ENCODE measurements around the gene SELPLG. TPM values are rescaled to one million over a fixed set of nuclear protein-coding genes. Genes with fewer than 3 reads are reported as not detected.

Gene SELPLG, protein sequence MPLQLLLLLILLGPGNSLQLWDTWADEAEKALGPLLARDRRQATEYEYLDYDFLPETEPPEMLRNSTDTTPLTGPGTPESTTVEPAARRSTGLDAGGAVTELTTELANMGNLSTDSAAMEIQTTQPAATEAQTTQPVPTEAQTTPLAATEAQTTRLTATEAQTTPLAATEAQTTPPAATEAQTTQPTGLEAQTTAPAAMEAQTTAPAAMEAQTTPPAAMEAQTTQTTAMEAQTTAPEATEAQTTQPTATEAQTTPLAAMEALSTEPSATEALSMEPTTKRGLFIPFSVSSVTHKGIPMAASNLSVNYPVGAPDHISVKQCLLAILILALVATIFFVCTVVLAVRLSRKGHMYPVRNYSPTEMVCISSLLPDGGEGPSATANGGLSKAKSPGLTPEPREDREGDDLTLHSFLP
- 1 to 10 TPM; 1.1 to 8.4 (median 2.9) TPM for total RNA-seq
- polyA plus RNA-seq = 1 to 10 TPM; 1.8 to 5.1 TPM
- long read RNA-seq, donor 1, transcript SELPLG-203 (2 exons, 2,256 nt) = major isoform, 5 of 6 reads
- long read RNA-seq, donor 1, partial matches to known transcripts = 0 of 6 reads
- long read RNA-seq, donor 1, other reads (novel, unspliced or antisense) = 1 of 6 reads
- long read RNA-seq, donor 2, partial matches to known transcripts = 0 of 1 reads
- long read RNA-seq, donor 2, other reads (novel, unspliced or antisense) = 0 of 1 reads
- long read RNA-seq, donor 3, transcript SELPLG-203 (2 exons, 2,256 nt) = major isoform, 7 of 9 reads
- long read RNA-seq, donor 3, partial matches to known transcripts = 0 of 9 reads
- long read RNA-seq, donor 3, other reads (novel, unspliced or antisense) = 2 of 9 reads

DNA sequence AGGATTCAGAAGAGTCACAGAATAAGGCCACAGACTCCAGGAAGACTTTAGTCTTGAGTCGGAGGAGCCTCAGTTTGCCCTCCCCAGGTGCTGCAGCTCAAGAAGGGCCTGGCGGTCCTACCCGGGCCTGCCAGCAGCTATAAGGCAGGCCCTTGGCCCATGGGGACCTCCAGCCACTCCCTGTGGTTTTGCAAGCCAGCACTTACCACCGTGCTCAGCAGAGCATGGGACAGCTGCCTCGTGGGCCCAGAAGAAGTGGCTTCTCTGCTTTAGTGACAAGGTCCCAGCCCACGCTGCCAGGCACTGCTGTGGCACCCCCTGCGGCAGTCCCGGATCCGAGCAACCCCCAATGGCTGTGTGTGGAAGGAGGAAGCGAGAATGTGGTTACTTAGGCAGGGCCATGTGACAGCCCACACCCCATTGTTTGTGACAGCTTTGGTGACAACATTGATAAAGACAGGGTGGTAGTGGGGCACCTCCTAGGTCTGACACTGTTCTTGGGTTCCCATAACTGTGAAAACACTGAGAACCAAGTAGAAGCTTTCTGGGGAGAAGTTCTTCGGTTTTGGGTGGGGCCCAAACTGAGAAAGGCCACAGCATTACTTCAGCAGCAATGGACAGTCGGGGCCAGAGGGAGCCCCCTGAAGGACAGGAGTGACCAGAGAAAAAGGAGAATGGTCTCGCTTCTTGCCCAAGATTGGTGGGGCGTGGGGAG lies at the start of gene SELPLG:
SELPLG (minus strand) TSS at position 361 of the 715 bp plus-strand sequence. CDS start 9,587 bp downstream, outside the sequence.
- Histone ChIP-seq H3K4me3 (no peak within 1 kb of the TSS), H3K4me1 (ENCODE audit: insufficient read depth) (peaks cover 4% of the 10 kb centered on the region), H3K27me3 (no peaks in the 10 kb centered on the region), H3K36me3 (no peaks in the 10 kb centered on the region), H3K9me3 (no peaks in the 10 kb centered on the region), H3K27ac (no peak within 1 kb of the TSS)
- TF ChIP-seq POLR2A (IDR thresholded peaks at IDR 0.05) (no peak), EP300 (IDR thresholded peaks at IDR 0.05) (no peak)
- TF ChIP-seq, protein P1, sequence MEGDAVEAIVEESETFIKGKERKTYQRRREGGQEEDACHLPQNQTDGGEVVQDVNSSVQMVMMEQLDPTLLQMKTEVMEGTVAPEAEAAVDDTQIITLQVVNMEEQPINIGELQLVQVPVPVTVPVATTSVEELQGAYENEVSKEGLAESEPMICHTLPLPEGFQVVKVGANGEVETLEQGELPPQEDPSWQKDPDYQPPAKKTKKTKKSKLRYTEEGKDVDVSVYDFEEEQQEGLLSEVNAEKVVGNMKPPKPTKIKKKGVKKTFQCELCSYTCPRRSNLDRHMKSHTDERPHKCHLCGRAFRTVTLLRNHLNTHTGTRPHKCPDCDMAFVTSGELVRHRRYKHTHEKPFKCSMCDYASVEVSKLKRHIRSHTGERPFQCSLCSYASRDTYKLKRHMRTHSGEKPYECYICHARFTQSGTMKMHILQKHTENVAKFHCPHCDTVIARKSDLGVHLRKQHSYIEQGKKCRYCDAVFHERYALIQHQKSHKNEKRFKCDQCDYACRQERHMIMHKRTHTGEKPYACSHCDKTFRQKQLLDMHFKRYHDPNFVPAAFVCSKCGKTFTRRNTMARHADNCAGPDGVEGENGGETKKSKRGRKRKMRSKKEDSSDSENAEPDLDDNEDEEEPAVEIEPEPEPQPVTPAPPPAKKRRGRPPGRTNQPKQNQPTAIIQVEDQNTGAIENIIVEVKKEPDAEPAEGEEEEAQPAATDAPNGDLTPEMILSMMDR (IDR thresholded peaks at IDR 0.05) = no peak
- peak in 1 of 5 donors; percentile 31 for DNase-seq
- 76 to 80% (median 77%) methylated on average over 14 of the region's 14 CpGs for WGBS, 3 donors
- intact Hi-C loops (cut with DNase I) = no loop called here

DNA sequence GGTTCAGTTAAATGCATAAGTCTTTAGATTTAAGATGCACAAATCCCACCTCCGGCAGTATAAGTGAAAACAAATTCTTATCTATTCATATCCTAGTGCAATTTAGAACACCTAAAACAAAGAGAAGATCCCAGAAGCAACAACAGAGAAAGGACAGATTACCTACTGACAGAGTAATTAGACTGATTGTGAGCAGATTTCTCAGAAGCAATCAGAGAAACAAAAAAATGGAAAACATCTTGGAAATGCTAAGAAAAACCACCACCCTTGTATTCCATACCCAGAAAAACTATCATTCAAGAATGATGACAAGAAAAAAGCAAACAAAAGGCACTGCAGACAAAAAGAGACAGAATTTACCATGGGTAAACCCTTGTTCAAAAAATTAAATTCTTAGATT lies 47.6 kb upstream of the SELPLG start:
- no peaks in the 10 kb centered on the region for H3K36me3 ChIP-seq
- H3K4me3 ChIP-seq = no peak overlapping the region
- intact Hi-C loops (cut with DNase I) = no loop called here
- H3K27ac ChIP-seq = no peak overlapping the region
- WGBS, 3 donors = 91 to 94% (median 92%) methylated on average over 1 of the region's 1 CpG
- TF ChIP-seq, protein P1 (IDR thresholded peaks at IDR 0.05) = no peak
- TF ChIP-seq EP300 (IDR thresholded peaks at IDR 0.05) (no peak), POLR2A (IDR thresholded peaks at IDR 0.05) (no peak)
- H3K4me1 ChIP-seq (ENCODE audit: insufficient read depth) = no peaks in the 10 kb centered on the region
- DNase-seq = no peak
- H3K27me3 ChIP-seq = no peaks in the 10 kb centered on the region
- H3K9me3 ChIP-seq = no peaks in the 10 kb centered on the region

DNA sequence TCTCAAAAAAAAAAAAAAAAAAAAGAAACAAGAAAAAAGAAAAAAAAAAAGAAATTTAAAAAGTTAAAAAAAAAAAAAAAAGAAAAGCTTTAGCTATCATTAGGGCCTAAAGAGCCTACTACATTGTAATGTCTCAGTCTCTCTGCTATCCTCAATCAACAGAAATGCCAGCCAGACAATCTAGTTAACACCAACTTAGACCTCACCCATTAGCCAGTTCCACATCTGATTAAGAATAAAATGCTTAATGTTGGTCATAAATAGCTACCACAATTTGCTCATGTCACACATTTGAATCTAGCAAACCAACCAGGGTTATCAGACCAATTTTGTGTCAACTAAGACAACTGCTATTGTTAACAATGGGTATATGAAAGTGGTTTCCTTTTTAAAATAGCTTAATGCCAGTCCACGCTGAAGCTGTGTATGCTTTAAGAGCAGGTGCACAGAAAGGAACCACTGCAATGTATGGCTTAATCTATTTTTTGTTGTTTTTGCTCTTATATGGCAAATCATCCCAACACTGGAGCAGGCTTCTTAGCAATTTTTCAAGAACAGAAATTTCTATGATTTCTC lies 45.5 kb upstream of the SELPLG start:
- no peak for DNase-seq
- Histone ChIP-seq H3K9me3 (no peaks in the 10 kb centered on the region), H3K4me1 (ENCODE audit: insufficient read depth) (no peaks in the 10 kb centered on the region), H3K27ac (no peak overlapping the region), H3K4me3 (no peak overlapping the region), H3K27me3 (no peaks in the 10 kb centered on the region), H3K36me3 (no peaks in the 10 kb centered on the region)
- TF ChIP-seq EP300 (IDR thresholded peaks at IDR 0.05) (no peak), POLR2A (IDR thresholded peaks at IDR 0.05) (no peak)
- TF ChIP-seq, protein P1 (IDR thresholded peaks at IDR 0.05) = no peak
- 88 to 95% (median 94%) methylated on average over 1 of the region's 1 CpG for WGBS, 3 donors
- intact Hi-C loops (cut with DNase I) = no loop called here

Data from ovary (tissue), 10 donors.